Lower leg skin (tissue), 3 donors: ENCODE results near the gene RNF20.

Experiments
- CTCF ChIP-seq, 3 donors: fragments of 450-650 bp; IDR thresholded peaks; one replicate each; pipeline ENCODE4 v1.5.1; 2016; ENCODE audit warnings: antibody characterized with exemption in 3 of 3, mild to moderate bottlenecking in 3 of 3, moderate library complexity in 2 of 3
- POLR2A ChIP-seq, 2 donors: fragments of 450-650 bp; IDR thresholded peaks; one replicate each; pipeline ENCODE4 v1.6.1; 2016 to 2017; ENCODE audit warnings: antibody characterized with exemption in 2 of 2, mild to moderate bottlenecking in 1 of 2, moderate library complexity in 1 of 2

- TF ChIP-seq CTCF (IDR thresholded peaks at IDR 0.05) (no peak), POLR2A (IDR thresholded peaks at IDR 0.05) (no peak)
These were observed 21.5 kb upstream of the RNF20 start for GRCh38 chr9:101512116-101512515.
